ENCODE data around the gene NDUFA8.
A peak's percentile ranks its signal among the peaks of the same experiment; 100 is the strongest.
"Not testable (repeated sequence)": the region's sequence is repeated elsewhere in the genome, so short reads cannot be mapped to it uniquely, and the experiment has no call there.

NDUFA8 gene

GRCh38 chr9:122120316-122121071, 39.1 kb downstream of the NDUFA8 start:
- DNase-seq, result no peak

DNA sequence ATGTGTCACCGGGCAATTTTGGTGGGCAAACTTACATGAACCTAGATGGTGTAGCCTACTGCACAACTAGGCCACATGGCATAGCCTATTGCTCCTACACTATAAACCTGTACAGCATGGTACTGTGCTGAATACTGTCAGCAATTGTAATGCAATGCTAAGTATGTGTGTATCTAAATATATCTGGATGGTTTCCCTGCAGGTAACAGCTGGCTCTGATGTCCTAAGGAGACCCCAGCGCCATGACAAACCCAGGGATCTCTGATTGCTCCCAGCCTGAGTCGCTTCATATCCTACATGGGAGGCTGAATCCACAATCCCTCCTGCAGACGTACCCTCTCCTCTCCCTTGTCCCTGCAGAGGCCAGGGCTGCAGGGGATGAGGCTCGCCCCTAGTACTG, 39.9 kb downstream of the NDUFA8 start:
- DNase-seq, result no peak

GRCh38 chr9:122119166-122119521, 40.4 kb downstream of the NDUFA8 start:
- no peak for DNase-seq

- DNase-seq, result no peak
These were observed 41.0 kb downstream of the NDUFA8 start for GRCh38 chr9:122118343-122119165.

GRCh38 chr9:122117241-122117640, 42.3 kb downstream of the NDUFA8 start:
- DNase-seq, result not testable (repeated sequence)

- no peak for DNase-seq
These were observed 43.0 kb downstream of the NDUFA8 start for GRCh38 chr9:122116448-122117173.

DNA sequence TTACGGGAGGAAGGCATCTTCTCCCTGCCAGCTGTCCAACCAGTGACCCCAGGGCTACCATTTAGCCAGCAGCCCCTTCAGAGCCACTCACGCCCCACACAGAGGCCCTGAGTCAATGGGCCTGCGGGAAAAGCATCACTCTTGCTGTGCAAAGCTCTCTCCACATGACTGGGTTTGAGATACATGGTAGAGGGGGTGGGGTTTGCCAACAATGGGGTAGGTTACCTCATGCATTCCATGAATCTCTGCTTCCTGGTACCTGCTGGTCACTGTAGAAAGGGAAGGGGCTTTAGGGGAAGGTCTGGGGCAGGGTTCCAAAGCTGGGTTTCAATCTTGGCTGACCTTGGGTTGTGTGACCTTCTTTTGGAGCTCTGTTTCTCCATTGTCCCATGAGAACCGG, 43.5 kb downstream of the NDUFA8 start:
- DNase-seq, result no peak

- DNase-seq, result no peak
These were observed 44.2 kb downstream of the NDUFA8 start for GRCh38 chr9:122115176-122116035.

GRCh38 chr9:122113574-122113973, 46.0 kb downstream of the NDUFA8 start:
- no peak for DNase-seq

DNA sequence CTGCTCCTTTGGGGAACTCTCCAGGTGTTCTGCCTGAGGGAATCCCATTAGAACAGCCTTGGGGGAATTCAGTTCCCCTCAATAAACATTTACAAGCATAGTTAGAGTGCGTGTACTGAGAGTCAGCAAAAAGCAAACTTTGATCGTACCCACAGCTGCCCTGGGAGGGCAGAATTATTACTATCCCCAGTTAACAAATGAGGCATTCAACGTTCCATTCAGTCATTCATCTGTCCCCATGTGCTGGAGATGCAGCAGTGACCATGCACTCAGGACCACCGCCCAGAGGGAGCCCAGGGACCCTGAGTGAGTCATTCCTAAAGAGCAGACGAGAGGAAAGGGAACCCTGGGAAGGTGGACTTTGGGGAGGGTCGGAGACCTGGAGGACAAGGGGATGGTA, 47.3 kb downstream of the NDUFA8 start:
- no peak for DNase-seq

- no peak for DNase-seq
These were observed 48.0 kb downstream of the NDUFA8 start for GRCh38 chr9:122111413-122112085.

DNA sequence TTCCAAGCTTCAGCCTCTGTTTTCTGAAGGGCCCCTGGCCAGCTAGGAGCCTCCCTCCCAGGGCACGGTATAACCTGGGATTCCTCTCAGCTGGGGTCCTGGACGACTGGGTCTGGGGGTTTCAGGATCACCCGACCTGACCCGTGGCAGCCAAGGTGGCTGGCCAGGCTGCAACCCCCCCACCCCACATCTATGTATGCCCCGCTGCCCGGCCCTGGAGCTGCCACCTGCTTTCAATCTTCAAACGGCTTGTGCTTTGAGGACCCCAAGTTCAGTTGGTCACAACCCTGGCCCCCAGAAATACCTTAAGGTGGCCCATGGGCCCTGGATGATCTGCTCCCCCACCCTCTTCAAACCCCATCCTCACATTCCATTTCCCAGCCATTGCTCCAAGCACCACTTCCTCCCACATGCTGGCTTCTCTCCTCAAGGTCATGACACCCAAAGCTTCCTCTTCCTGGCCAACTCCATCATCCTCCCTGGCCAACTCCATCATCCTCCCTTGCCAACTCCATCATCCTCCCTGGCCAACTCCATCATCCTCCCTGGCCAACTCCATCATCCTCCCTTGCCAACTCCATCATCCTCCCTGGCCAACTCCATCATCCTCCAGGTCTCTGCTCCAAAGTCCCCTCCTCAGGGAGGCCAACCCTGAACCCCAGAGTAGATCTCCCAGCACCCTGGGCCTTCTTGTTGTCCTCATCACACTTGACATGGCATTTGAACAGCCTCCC, 49.3 kb downstream of the NDUFA8 start:
- DNase-seq, result no peak

DNA sequence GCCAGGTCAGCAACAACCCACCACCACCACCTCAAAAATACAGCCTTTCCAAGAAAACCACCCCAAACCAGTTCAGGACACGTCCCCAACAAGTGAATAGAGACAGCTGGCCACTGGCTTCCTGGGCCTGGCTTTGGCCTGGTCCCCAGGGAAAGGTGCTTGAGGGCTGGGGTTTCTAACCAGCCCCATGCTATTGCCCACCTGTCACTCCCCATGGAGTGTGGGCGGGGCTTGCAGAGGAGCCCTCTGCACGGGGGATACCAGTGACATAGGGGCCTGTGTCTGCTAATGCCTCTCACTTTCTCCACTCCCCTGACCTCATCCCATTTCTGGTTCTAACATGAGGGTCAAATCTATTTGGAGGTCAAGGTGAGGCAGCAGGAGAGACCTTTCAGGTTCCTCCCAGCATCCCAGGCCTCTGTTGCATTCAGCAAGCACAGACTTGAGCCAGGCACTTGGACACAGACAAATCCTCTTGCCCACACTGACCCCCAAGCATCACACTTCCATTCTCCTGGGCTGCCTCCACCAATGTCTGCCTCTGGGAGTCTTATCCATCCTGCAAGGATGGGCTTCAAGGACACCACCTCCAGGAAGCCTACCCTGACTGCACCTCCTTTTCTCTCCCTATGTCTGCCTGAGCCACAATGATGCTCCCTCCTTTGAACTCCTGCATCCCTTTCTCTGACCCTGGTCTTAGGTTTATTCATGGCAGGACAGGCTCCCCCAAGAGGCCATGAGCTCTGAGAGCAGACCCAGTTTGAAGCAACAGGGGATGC, 50.4 kb downstream of the NDUFA8 start:
- no peak for DNase-seq

DNA sequence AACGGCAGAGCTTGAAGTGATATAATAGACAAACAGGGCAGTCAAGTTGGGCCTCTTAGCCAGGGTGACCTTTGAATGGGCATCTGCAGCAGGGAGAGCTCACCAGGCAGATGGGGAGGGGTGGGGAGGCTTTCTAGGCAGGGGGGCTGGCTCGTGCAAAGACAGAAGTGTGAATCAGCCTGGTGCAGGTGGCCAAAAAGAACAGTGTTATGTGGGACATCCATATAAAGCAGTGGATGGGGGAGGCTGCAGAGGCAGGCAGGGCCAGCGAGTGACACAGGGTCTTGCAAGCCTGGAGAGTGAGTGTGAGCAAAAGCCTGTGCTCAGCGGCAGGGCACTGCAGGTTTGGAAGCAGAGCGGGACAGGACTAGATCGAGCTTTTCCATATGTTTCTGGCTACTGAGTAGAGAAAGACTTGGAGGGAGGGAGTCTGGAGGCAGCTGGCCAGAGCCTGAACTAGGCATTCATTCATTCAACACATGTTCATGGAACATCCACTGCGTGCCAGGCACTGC, 52.2 kb downstream of the NDUFA8 start:
- DNase-seq, result no peak

DNA sequence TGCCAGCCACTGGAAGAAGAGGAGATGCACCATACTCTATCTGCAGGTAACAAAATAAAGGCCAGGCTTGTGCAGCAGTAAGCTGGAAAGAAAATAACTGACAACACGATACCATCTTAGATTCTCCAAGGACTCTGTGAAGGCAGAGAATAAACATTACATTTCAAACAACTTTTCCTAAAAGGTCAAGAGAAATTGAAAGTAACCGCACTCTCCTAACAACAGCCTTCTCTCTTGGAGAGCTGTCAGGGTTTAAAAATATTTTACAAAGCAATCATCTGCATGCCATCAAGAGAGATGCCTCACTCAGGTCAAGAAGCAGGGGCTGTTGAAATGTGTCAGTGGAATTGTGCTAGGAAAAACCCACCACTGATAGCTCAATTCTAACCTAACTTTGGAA, 53.0 kb downstream of the NDUFA8 start:
- DNase-seq, result no peak

DNA sequence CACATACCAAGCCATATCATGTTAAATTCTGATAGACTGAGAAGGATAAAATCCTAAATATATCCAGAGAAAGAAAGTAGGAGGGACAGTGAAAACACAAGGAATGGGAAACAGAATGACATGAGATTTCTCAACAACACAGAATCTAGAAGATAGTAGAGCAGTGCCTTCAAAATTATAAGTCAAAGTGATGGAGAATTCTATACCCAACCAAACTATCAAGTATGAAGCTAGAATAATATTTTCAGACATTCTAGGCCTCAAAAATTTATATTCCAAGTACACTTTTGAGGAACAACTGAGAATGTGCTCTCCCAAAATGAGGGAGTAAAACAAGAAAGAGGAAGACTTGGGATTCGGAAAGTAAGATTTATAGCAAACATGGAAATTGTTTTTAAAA, 55.6 kb downstream of the NDUFA8 start:
- DNase-seq, result no peak

GRCh38 chr9:122102156-122102555, 57.4 kb downstream of the NDUFA8 start:
- no peak for DNase-seq

- DNase-seq, result no peak
These were observed 58.8 kb downstream of the NDUFA8 start for GRCh38 chr9:122100756-122101155.

DNA sequence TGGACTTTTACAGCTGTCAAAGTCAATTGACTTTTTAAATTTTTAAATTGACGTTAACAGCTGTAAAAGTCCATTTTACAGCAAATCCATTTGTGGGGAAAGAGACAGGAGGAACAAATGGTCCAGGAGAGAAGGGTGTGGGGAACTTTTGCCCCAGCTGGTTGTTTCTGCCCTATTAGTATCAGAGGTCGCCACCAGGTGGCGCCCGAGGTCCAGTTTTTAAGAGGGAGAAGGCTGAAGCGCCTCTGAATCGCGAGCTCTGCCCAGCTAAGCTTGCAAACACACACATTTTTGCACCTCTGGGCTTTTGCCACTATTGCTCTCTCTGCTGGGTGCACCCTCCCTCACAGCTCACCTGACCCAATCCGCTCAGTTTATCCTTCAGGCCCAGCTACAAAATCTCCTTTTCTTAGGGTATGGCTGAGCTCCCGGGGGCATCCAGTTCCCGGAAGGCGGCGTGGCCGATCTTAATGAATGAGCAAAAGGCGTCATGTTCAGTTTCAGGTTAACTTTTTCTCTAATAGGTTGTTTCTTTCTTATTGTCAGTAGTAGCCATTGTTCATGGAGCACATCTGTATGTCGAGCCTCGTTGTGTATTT, 60.2 kb downstream of the NDUFA8 start:
- peak; percentile 34 to 74 (median 70) for DNase-seq

Measured in activated naive CD4-positive, alpha-beta T cell (primary cell).